GM23338 (cell line): ENCODE measurements around the gene BPIFA2.

ENCODE experiments used
- CREB1 ChIP-seq: fragments of 250-450 bp; sonication (Bioruptor Pico); IDR thresholded peaks from 2 replicates; pipeline ENCODE4 v1.5.0; 2020; ENCODE audit warnings: low read depth, mild to moderate bottlenecking, moderate library complexity
- CTCF ChIP-seq, 2 experiments: fragments of 200-600 bp in 1 of 2; sonication (generic) in 1 of 2; conservative IDR thresholded peaks; 2 replicates each; pipeline versions ENCODE4 v1.5.1 to v1.6.1; 2016 to 2017; ENCODE audit warnings: antibody characterized with exemption in 2 of 2, low read depth in 2 of 2, mild to moderate bottlenecking in 2 of 2, moderate library complexity in 1 of 2
- ETS1 ChIP-seq: IDR thresholded peaks from 2 replicates; pipeline ENCODE4 v1.6.1; 2016; ENCODE audit warnings: antibody characterized with exemption
- EZH2 ChIP-seq: fragments of 200-600 bp; sonication (generic); IDR thresholded peaks from one replicate; pipeline ENCODE4 v1.8.0; 2017; ENCODE audit warnings: antibody characterized with exemption, mild to moderate bottlenecking, low read depth; ENCODE audit not compliant: unreplicated experiment
- EZH2phosphoT487 ChIP-seq: fragments of 200-600 bp; sonication (generic); IDR thresholded peaks from one replicate; pipeline ENCODE4 v1.8.1; 2018; ENCODE audit warnings: antibody characterized with exemption; ENCODE audit not compliant: unreplicated experiment
- NANOG ChIP-seq: IDR thresholded peaks from 2 replicates; pipeline ENCODE4 v1.6.1; 2016; ENCODE audit warnings: antibody characterized with exemption, borderline replicate concordance
- POLR2AphosphoS5 ChIP-seq: IDR thresholded peaks from 2 replicates; pipeline ENCODE4 v1.6.1; 2016; ENCODE audit warnings: antibody characterized with exemption, low read depth
- STAT1 ChIP-seq: IDR thresholded peaks from one replicate; pipeline ENCODE4 v1.6.1; 2016; ENCODE audit warnings: antibody characterized with exemption; ENCODE audit not compliant: unreplicated experiment
- ZNF331 ChIP-seq: fragments of 250-450 bp; sonication (Bioruptor Pico); IDR thresholded peaks from 2 replicates; pipeline ENCODE4 v1.5.0; 2020; ENCODE audit warnings: low read depth, mild to moderate bottlenecking, moderate library complexity

- TF ChIP-seq CTCF (conservative IDR thresholded peaks at IDR 0.05; ENCODE audit: low read depth in 2 of 2) (no peak), POLR2AphosphoS5 (no peak), NANOG (no peak), EZH2phosphoT487 (no peak), CREB1 (CRISPR knock-in tag) (no peak), EZH2 (no peak), ZNF331 (CRISPR knock-in tag) (no peak), ETS1 (no peak), STAT1 (no peak)
These were observed 23.5 kb downstream of the BPIFA2 start for GRCh38 chr20:33191484-33191883.
